Lower lobe of right lung (tissue), 2 donors: ENCODE measurements around the gene DOCK1. TPM values are rescaled to one million over a fixed set of nuclear protein-coding genes. Genes with fewer than 3 reads are reported as not detected.

Source experiments
- ATAC-seq, 2 donors: fragments of 200-7000 bp; cut with Tn5 transposase; one replicate each; pipeline ENCODE4 v1.9.1; 2020 to 2022; ENCODE audit warnings: mild to moderate bottlenecking in 2 of 2, moderate library complexity in 2 of 2
- DNase-seq: peaks from one replicate; pipeline ENCODE4 v3.0.0-alpha.2; 2020
- H3K27ac ChIP-seq: fragments of 200-600 bp; one replicate; pipeline ENCODE4 v1.8.0; 2022
- H3K27me3 ChIP-seq: fragments of 200-600 bp; one replicate; pipeline ENCODE4 v1.8.0; 2022; ENCODE audit warnings: low read depth
- H3K36me3 ChIP-seq: fragments of 200-600 bp; one replicate; pipeline ENCODE4 v1.8.0; 2022; ENCODE audit warnings: mild to moderate bottlenecking
- H3K4me1 ChIP-seq: fragments of 200-600 bp; one replicate; pipeline ENCODE4 v1.8.0; 2022
- H3K4me3 ChIP-seq: fragments of 200-600 bp; one replicate; pipeline ENCODE4 v1.8.0; 2022; ENCODE audit warnings: mild to moderate bottlenecking
- H3K9me3 ChIP-seq: fragments of 200-600 bp; one replicate; pipeline ENCODE4 v1.8.0; 2022
- CTCF ChIP-seq: fragments of 200-600 bp; IDR thresholded peaks from one replicate; pipeline ENCODE4 v1.8.0; 2022; ENCODE audit warnings: antibody characterized with exemption, mild to moderate bottlenecking
- intact Hi-C: fragments of 100-400 bp; cut with DNase I; formaldehyde crosslinking; loops from one replicate; pipeline ENCODE4 v1.11.0; 2022
- total RNA-seq: library from RNA; stranded (reverse); fragmentation: NEBNext Ultra II Directional; extraction: Animal tissue kit (Norgen Biotek cat#: 25700); gene quantifications from one replicate; pipeline ENCODE4 v1.2.1, GENCODE V29; 2021
- donor health status: DM: no; HTN: yes; CAD: no; lungs with severe emphysema.

DOCK1 gene
- total RNA-seq, 1 donor from 2014 or later, result 44.8 TPM

DNA sequence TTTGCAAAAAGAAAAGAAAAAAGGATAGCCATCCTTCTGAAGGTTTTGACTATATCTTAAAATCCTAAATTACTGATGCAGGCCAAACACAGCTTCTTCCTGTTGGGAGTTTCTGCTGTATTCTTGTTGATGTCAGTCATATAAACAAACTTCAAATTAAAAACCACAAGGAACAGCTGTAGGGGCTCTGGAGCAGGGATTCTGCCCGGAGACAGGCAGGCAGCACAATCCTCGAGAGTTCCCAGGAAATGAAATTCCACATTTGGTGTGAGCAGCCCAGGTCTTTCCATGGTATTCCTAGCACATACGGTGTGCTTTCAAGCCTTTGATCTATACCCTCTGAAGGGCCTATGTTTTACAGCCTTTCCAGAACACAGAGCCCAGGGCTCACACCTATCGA is 248.0 kb downstream of the DOCK1 start:
- ATAC-seq (no peak), DNase-seq (no peak)
- H3K9me3 ChIP-seq, result no peaks in the 10 kb centered on the region
- no peak for TF ChIP-seq CTCF
- intact Hi-C loops, result no loop called here
- H3K27me3 ChIP-seq, result no peaks in the 10 kb centered on the region
- peaks cover 11% of the 10 kb centered on the region for H3K4me1 ChIP-seq
- no peak overlapping the region for H3K4me3 ChIP-seq
- no peaks in the 10 kb centered on the region for H3K36me3 ChIP-seq
- no peak overlapping the region for H3K27ac ChIP-seq

DNA sequence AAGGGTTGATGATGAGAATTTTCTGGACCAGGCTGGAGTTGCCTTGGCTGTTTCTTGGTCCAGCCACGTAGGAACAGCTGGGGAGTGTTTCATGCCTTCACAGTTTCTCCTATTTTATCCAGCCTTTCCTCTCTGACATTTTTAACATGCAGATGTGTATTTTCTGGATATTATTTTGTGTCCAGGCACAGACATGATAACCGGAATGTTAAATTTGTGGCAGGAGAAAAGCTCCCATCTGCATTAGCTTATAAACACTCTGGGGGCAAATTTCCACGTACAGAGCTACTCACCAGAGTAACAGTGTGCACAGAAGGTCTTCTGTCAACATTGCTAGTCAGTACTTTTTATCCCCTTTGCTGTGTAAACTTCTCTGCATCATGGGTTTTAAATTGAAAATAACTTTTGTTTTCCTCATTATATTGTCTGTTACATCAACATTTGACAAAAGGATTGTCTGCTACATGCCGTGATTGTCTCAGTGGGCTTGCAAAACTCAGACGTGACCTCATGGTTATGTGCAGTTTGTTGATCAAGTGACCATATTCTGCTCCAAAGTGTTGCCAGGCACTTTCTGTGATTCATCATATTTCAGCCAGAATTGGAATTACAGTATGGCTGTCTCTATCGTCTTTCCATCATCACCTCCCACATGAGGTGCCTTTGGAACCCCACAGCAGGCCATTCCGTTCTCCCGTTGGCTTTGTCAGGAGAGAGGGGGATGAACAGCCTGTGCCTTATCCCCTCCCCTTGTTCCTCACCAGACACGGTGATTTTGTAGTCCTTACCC is 249.8 kb downstream of the DOCK1 start:
- no peak for TF ChIP-seq CTCF
- Histone ChIP-seq H3K9me3 (no peaks in the 10 kb centered on the region), H3K27me3 (no peaks in the 10 kb centered on the region), H3K36me3 (no peaks in the 10 kb centered on the region), H3K27ac (no peak overlapping the region), H3K4me1 (peaks cover 16% of the 10 kb centered on the region), H3K4me3 (no peak overlapping the region)
- intact Hi-C loops, result no loop called here
- no peak for DNase-seq
- no peak for ATAC-seq

GRCh38 chr10:127157089-127157488 is 251.9 kb downstream of the DOCK1 start:
- Histone ChIP-seq H3K36me3 (no peaks in the 10 kb centered on the region), H3K27me3 (no peaks in the 10 kb centered on the region), H3K9me3 (no peaks in the 10 kb centered on the region), H3K4me3 (no peak overlapping the region), H3K4me1 (peaks cover 16% of the 10 kb centered on the region), H3K27ac (no peak overlapping the region)
- no peak for ATAC-seq
- DNase-seq, result no peak
- intact Hi-C loops, result no loop called here
- TF ChIP-seq CTCF, result no peak

DNA sequence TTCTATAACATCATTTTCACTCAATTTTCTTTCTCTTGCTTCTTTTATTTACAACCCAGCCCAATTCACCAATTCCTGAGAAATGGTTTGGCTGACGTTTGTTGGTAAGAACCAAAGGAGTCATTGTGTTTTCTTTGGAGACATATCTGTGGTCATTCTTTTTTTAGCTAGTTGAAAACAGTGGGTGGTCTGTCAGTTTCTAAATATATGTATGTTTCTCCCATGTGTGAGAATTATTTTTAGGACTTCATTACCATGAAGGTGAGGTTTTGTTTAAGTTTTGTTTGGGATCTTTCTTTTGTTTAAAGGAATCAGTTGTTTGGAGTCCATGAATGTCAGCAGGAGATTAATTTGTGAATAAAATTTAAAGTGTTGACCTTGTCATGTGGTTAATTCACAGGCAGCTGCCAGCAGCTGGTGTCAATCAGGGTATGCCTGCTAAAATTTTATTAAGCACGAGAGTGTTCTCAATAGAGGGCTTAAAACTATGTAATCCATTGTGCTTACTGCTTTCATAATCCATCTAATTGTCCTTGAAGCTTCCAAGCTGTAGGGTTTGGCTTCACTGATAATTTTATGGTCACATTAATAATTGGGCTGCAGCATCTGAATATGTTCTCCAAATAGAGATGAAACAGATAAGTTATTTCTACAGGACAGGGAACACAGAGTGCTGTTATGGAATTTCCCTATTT is 252.4 kb downstream of the DOCK1 start:
- H3K27me3 ChIP-seq, result no peaks in the 10 kb centered on the region
- no peak overlapping the region for H3K27ac ChIP-seq
- intact Hi-C loops, result no loop called here
- H3K36me3 ChIP-seq, result no peaks in the 10 kb centered on the region
- ATAC-seq (no peak), DNase-seq (no peak)
- H3K4me3 ChIP-seq, result no peak overlapping the region
- peaks cover 13% of the 10 kb centered on the region for H3K4me1 ChIP-seq
- no peaks in the 10 kb centered on the region for H3K9me3 ChIP-seq
- no peak for TF ChIP-seq CTCF

DNA sequence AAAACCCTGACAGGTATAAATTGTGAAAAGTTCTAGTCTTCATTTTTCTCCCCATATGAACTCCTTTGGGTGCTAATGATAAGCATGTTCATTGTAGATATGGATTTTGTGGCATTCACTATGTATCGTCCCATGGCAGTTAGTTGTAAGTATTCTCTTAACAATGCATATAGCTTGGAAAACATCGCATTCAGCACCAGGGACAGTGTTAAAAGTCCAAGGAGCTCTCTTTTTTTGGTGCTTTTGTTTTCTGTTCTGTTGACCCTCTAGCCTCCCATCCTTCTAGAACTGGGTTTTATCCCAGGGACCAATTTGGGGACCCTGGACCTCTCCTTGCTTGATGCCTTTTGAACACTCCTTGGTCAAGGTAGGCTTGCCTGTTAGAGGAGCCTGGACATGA is 253.4 kb downstream of the DOCK1 start:
- H3K4me3 ChIP-seq, result no peak overlapping the region
- no peak overlapping the region for H3K27ac ChIP-seq
- no peaks in the 10 kb centered on the region for H3K36me3 ChIP-seq
- H3K4me1 ChIP-seq, result peaks cover 10% of the 10 kb centered on the region
- TF ChIP-seq CTCF, result no peak
- ATAC-seq (no peak), DNase-seq (no peak)
- H3K9me3 ChIP-seq, result no peaks in the 10 kb centered on the region
- H3K27me3 ChIP-seq, result no peaks in the 10 kb centered on the region
- intact Hi-C loops, result no loop called here
